ENCODE results near the gene RFX1.
"Not testable (repeated sequence)": the region's sequence is repeated elsewhere in the genome, so short reads cannot be mapped to it uniquely, and the experiment has no call there.

Gene RFX1

GRCh38 chr19:14006085-14006765, at the start of gene RFX1:
RFX1 (minus strand) TSS chr19:14006320; CDS start chr19:13993843, 12,477 bp downstream.
- peak; percentile 100 for DNase-seq (ENCODE audit: low read depth)

DNA sequence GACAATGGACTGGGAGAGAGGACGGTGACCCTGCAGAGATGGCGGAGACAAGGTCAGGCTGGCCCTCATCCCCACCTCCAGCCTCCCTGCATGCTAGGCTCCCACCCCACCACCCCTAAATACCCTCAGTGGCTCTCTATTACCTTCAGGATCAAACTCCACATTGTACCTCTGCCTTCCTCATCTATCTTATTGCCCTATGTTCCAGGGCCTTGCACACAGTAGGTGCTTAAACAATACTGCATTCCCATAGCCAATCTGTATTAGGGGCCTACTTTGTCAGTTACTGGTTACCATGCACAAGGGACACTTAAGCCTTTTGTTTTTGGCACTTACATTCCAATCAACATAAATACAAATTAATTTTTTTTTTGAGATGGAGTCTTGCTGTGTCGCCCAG, 49.3 kb upstream of the RFX1 start:
- DNase-seq (ENCODE audit: low read depth), result no peak

DNA sequence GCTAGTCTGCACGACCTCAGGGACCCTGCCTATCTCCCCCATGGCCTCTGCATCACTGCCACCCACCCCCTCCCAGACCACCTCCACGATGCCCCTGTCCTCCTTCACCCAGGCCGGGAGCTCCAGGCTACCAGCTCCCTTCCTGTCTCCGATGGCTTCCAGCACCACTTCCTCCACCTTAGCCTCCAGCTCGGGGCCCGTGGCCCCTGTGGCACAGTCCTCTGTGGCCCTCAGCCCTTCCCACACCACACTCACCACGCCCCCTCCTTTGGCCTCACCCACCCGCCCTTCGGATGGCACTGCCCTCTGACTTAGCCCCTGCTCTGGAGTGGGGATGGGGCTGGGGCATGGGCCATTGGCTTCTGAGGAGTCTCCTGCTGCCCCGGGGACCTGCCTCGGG, 48.6 kb upstream of the RFX1 start:
- DNase-seq (ENCODE audit: low read depth), result no peak

DNA sequence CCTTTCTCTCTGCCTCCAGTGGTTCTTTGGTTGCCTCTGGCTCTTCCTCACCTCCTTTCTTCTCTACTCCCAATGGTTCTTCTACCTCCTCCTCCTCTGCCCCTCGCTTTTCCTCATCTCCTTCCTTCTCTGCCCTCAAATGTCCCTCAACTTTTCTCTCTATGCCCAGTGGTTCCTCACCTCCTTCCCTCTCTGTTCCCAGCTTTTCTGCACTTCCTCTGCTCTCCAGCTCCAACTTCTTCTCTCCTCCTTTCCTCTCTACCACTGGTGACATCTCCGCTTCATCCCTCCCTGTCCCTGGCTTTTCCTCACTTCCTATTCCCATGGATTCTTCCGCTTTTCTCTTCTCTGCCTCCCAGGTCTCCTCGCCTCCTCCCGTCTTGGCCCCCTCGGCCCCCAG, 48.0 kb upstream of the RFX1 start:
- no peak for DNase-seq (ENCODE audit: low read depth)

- DNase-seq (ENCODE audit: low read depth), result no peak
Measured at GRCh38 chr19:14053500-14053899, 47.4 kb upstream of the RFX1 start.

DNA sequence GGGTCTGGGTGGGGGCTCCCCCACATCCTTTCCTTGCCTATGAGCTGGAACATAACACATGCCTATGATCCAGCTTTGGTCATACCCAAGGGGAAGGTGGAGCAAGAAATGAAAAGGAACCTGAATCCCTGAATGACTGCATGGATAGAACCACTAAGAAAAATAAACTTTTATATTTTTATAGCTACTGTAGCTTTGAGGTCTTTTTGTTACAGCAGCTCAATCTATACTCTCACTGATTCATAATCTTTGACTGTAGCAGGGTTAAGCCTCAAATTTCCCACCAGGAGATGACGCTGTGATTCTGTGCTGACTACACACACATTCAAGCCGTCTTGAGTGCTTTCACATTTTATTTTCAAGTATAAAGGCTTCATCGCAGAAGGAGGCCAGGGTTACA, 46.9 kb upstream of the RFX1 start:
- no peak for DNase-seq (ENCODE audit: low read depth)

- DNase-seq (ENCODE audit: low read depth), result no peak
Measured at GRCh38 chr19:14052470-14052869, 46.4 kb upstream of the RFX1 start.

DNA sequence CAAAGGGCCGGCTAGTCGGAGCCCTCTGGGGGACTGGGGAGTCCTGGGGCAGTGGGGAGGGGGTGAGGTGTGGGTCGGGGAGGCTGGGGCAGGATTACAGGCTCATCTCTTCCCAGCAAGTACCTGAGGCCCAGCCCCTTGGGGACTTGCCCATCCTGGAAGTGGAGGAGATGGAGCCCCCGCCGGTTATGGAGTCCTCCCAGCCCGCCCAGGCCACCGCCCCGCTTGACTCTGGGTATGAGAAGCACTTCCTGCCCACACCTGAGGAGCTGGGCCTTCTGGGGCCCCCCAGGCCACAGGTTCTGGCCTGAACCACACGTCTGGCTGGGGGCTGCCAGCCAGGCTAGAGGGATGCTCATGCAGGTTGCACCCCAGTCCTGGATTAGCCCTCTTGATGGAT, 45.9 kb upstream of the RFX1 start:
- no peak for DNase-seq (ENCODE audit: low read depth)

- not testable (repeated sequence) for DNase-seq (ENCODE audit: low read depth)
Measured at GRCh38 chr19:14050961-14051360, 44.8 kb upstream of the RFX1 start.

DNA sequence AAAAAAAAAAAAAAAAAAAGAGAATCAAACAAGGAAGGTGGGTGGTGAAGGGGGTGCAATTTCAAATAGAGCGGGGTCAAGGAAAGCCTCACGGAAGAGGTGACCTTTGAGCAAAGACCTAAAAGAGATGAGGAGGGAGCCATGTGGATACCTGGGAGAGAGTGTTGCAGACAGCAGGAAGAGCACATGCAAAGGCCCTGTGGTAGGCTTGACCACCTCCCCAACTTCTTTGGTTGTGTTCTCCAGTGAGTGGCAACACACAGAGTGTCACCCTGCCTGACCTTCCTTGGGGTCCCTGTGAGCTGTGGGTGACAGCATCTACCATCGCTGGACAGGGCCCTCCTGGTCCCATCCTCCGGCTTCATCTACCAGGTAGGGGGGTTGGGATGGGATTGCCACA, 44.4 kb upstream of the RFX1 start:
- DNase-seq (ENCODE audit: low read depth), result no peak

DNA sequence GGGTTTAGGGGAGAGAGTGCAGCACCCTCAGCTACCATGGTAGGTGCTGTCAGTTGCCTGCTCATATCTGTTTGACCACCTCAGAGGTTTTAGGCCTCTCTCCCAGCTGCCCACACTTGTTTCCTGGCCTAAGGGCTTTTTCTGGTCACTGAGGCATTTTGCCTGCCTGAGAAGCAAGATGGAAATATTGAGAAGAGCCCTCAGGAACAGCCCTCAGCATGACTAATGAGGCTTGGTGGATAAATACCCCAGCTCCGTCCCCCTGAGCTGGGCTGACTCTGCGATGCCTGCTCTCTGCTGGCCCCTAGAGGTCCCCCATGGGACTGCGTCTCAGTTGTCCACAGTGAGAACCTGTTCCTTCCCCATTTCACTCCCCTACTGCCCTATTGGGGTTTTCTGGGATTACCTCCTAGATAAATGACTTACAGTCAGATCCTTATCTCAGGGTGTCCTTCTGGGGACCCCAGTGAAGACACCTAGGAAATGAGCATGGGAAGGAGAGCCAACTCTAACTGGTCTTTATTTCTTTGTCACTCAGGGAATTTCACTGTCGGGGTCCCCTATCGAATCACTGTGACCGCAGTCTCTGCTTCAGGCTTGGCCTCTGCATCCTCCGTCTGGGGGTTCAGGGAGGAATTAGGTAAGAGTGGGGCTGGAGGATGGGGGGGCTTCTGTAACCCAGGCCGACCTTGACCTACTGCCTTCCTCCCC, 42.5 kb upstream of the RFX1 start:
- DNase-seq (ENCODE audit: low read depth), result peak; percentile 55

- DNase-seq (ENCODE audit: low read depth), result not testable (repeated sequence)
Measured at GRCh38 chr19:14047866-14048265, 41.7 kb upstream of the RFX1 start.

- not testable (repeated sequence) for DNase-seq (ENCODE audit: low read depth)
Measured at GRCh38 chr19:14042659-14043608, 36.8 kb upstream of the RFX1 start.

DNA sequence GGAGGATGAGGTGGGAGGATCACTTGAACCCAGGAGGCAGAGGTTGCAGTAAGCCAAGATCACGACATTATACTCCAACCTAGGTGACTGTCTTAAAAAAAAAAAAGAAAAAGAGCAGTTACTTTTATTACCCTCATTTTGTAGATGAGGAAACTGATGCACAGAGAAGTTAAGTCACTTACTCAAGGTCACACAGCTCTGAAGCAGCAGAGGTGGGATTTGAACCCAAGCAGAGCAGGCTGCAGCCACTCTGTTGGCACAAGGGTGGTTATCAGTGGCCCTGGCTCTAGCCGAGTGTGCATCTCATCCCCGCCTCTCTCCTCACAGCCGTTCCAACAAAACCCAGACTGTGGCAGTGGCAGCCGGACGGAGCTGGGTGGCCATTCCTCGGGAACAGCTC, 33.1 kb upstream of the RFX1 start:
- DNase-seq (ENCODE audit: low read depth), result no peak

- no peak for DNase-seq (ENCODE audit: low read depth)
Measured at GRCh38 chr19:14035706-14036105, 29.6 kb upstream of the RFX1 start.

GRCh38 chr19:14035159-14035558, 29.0 kb upstream of the RFX1 start:
- DNase-seq (ENCODE audit: low read depth), result not testable (repeated sequence)

DNA sequence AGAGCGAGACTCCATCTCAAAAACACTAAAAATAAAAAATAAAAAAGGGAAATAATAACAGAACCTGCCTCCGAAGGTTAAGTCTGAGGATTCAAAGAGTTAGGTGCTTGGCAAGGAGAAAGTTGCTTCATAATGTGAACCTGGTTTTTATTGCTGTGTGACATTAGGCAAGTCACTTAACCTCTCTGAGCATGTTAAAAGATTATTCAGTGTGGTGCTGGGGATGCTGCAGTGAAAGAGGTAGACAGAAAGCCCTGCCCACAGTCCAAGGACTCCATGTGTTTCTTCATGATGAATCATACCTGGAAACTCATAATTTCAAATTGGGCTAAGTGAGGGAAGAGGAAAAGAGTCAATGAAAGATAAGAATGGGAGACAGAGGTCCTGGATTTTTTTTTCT, 27.8 kb upstream of the RFX1 start:
- no peak for DNase-seq (ENCODE audit: low read depth)

- peak; percentile 53 for DNase-seq (ENCODE audit: low read depth)
Measured at GRCh38 chr19:14031719-14032480, 25.8 kb upstream of the RFX1 start, which contains the start of gene IL27RA. IL27RA (plus strand) TSS chr19:14031762; CDS start chr19:14031873, 111 bp downstream.

DNA sequence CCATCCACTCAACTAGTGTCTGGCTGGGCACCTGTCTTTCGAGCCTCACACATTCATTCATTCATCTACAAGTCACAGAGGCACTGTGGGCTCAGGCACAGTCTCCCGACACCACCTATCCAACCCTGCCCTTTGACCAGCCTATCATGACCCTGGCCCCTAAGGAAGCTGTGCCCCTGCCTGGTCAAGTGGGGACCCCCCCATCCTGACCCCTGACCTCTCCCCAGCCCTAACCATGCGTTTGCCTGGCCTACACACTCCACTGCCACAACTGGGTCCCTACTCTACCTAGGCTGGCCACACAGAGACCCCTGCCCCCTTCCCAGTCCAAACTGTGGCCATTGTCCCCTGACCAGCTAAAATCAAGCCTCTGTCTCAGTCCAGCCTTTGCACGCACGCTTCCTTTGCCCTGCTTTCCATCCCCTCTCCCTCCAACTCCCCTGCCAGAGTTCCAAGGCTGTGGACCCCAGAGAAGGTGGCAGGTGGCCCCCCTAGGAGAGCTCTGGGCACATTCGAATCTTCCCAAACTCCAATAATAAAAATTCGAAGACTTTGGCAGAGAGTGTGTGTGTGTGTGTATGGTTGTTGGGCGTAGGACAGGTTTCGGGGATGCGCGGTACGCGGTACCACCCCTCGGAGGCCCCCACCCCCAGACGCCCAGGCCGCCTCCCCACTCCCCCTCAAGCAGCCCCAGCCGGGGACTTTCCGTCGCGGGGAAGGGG, 25.0 kb upstream of the RFX1 start:
- no peak for DNase-seq (ENCODE audit: low read depth)

DNA sequence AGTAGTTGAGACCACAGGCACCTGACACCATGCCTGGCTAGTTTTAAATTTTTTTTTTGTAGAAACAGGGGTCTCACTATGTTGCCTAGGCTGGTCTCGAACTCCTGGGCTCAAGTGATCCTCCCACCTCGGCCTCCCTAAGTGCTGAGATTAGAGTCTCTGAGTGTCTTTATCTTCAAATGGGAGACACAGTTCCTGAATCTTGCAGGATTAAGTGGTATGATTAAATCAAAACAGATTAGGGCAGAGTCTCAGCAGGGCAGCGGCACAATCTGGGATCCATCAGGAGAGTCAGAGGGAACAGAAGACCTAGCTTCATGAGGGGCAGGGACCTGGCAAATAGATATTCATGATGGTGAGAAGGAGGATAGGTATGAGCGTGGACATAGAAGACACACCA, 22.8 kb upstream of the RFX1 start:
- DNase-seq (ENCODE audit: low read depth), result no peak

GRCh38 chr19:14027856-14028450, 21.8 kb upstream of the RFX1 start, which contains the start of gene RLN3:
RLN3 (plus strand) TSS chr19:14028148; CDS start chr19:14028205, 57 bp downstream.
- DNase-seq (ENCODE audit: low read depth), result no peak
